CD8-positive, alpha-beta memory T cell (primary cell): ENCODE results near the gene FCSK. TPM values are rescaled to one million over a fixed set of nuclear protein-coding genes. Genes with fewer than 3 reads are reported as not detected.
A peak's percentile ranks its signal among the peaks of the same experiment; 100 is the strongest.

Experiments
- CTCF ChIA-PET: fragments of 350-600 bp; sonication (Branson Sonifier 250); formaldehyde crosslinking; loops from one replicate; lab custom pipeline; 2021; ENCODE audit warnings: antibody characterized with exemption; lab: Charles Lee
- POLR2A ChIA-PET: fragments of 350-600 bp; sonication (Branson Sonifier 250); formaldehyde crosslinking; loops from one replicate; lab custom pipeline; 2021; ENCODE audit warnings: antibody characterized with exemption; lab: Charles Lee
- DNase-seq, 5 donors: peaks; one replicate each; pipeline versions ENCODE4 v3.0.0 to v3.0.0-alpha.2; 2020 to 2022; ENCODE audit warnings: mixed read lengths in 1 of 5
- H3K27ac ChIP-seq: one replicate; pipeline ENCODE4 v1.7.0; 2013; ENCODE audit warnings: low read depth, mild to moderate bottlenecking, low read length, moderate library complexity
- H3K27me3 ChIP-seq: 2 replicates; pipeline ENCODE4 v1.7.0; 2013; ENCODE audit warnings: low read length, mild to moderate bottlenecking; ENCODE audit not compliant: insufficient read depth, poor library complexity, severe bottlenecking
- H3K36me3 ChIP-seq: 2 replicates; pipeline ENCODE4 v1.7.0; 2013; ENCODE audit warnings: mild to moderate bottlenecking, low read length, moderate library complexity; ENCODE audit not compliant: insufficient read depth
- H3K4me1 ChIP-seq: 2 replicates; pipeline ENCODE4 v1.7.0; 2013; ENCODE audit warnings: mild to moderate bottlenecking, low read length, moderate library complexity; ENCODE audit not compliant: insufficient read depth
- H3K4me3 ChIP-seq: 2 replicates; pipeline ENCODE4 v1.7.0; 2013; ENCODE audit warnings: mild to moderate bottlenecking, low read length
- H3K9me3 ChIP-seq: 2 replicates; pipeline ENCODE4 v1.7.0; 2013; ENCODE audit warnings: mild to moderate bottlenecking, low read length
- H3K27ac Mint-ChIP-seq, 8 donors: one replicate each; pipeline ENCODE4 v1.8.0; 2020 to 2021; ENCODE audit warnings: mixed read lengths in 8 of 8, mild to moderate bottlenecking in 6 of 8, inconsistent platforms in 3 of 8, moderate library complexity in 3 of 8
- H3K27me3 Mint-ChIP-seq, 2 donors: one replicate each; pipeline ENCODE4 v1.8.0; 2020 to 2021; ENCODE audit warnings: mixed read lengths in 2 of 2, mild to moderate bottlenecking in 1 of 2, moderate library complexity in 1 of 2
- H3K36me3 Mint-ChIP-seq, 3 donors: one replicate each; pipeline ENCODE4 v1.8.0; 2020 to 2021; ENCODE audit warnings: mixed read lengths in 3 of 3, inconsistent platforms in 1 of 3, mild to moderate bottlenecking in 1 of 3
- H3K4me1 Mint-ChIP-seq, 3 donors: one replicate each; pipeline ENCODE4 v1.8.0; 2020 to 2021; ENCODE audit warnings: mixed read lengths in 3 of 3, inconsistent platforms in 1 of 3, mild to moderate bottlenecking in 1 of 3
- H3K4me3 Mint-ChIP-seq, 7 donors: one replicate each; pipeline ENCODE4 v1.8.0; 2020 to 2021; ENCODE audit warnings: mixed read lengths in 7 of 7, mild to moderate bottlenecking in 6 of 7, moderate library complexity in 4 of 7, inconsistent platforms in 2 of 7
- H3K9me3 Mint-ChIP-seq, 5 donors: one replicate each; pipeline ENCODE4 v1.8.0; 2020 to 2022; ENCODE audit warnings: mixed read lengths in 5 of 5, mild to moderate bottlenecking in 3 of 5, moderate library complexity in 2 of 5, inconsistent platforms in 1 of 5
- polyA plus RNA-seq: library from polyadenylated mRNA; unstranded; fragments of 300-500 nt; fragmentation: Illumina TruSeq; gene quantifications from one replicate; pipeline ENCODE4 v1.2.3, GENCODE V29; 2021
- total RNA-seq, 2 experiments: library from RNA; stranded (reverse); gene quantifications; one replicate each; pipeline ENCODE4 v1.2.3, GENCODE V29; 2021

Gene FCSK
- total and polyA plus RNA-seq, 3 experiments from 2014 or later: 7.8 to 16.9 (median 15.1) TPM

- Histone ChIP-seq H3K27me3 (no peaks in the 10 kb centered on the region), H3K4me1 (peaks cover 37% of the 10 kb centered on the region), H3K9me3 (no peaks in the 10 kb centered on the region), H3K4me3 (peak overlapping the region; percentile 4), H3K27ac (peak overlapping the region; percentile 88), H3K36me3 (peaks cover 3% of the 10 kb centered on the region)
- Mint-ChIP-seq H3K36me3 (peaks cover 0 to 7% (median 3%) of the 10 kb centered on the region in 3 donors), H3K27me3 (no peaks in the 10 kb centered on the region), H3K9me3 (no peaks in the 10 kb centered on the region), H3K4me1 (peaks cover 29 to 52% (median 48%) of the 10 kb centered on the region in 3 donors), H3K4me3 (peak overlapping the region in 1 of 7 donors; percentile 16), H3K27ac (peak overlapping the region in 4 of 8 donors; percentile 36 to 86 (median 55))
- CTCF ChIA-PET: no interaction called here
- no peak for DNase-seq
- POLR2A ChIA-PET: no interaction called here
Observed at GRCh38 chr16:70427786-70428177, 26.6 kb upstream of the FCSK start.

- peaks cover 41% of the 10 kb centered on the region for H3K4me1 ChIP-seq
- Mint-ChIP-seq H3K4me3 (peak overlapping the region in 6 of 7 donors; percentile 3 to 79 (median 39)), H3K36me3 (peaks cover 0 to 8% (median 3%) of the 10 kb centered on the region in 3 donors), H3K4me1 (peaks cover 31 to 55% (median 53%) of the 10 kb centered on the region in 3 donors), H3K27me3 (no peaks in the 10 kb centered on the region), H3K27ac (peak overlapping the region in 7 of 8 donors; percentile 0 to 88 (median 83)), H3K9me3 (no peaks in the 10 kb centered on the region)
- peak overlapping the region; percentile 88 for H3K27ac ChIP-seq
- CTCF ChIA-PET: no interaction called here
- no peaks in the 10 kb centered on the region for H3K9me3 ChIP-seq
- H3K27me3 ChIP-seq: no peaks in the 10 kb centered on the region
- POLR2A ChIA-PET: no interaction called here
- H3K4me3 ChIP-seq: peak overlapping the region; percentile 4
- no peak for DNase-seq
- H3K36me3 ChIP-seq: peaks cover 3% of the 10 kb centered on the region
Observed at GRCh38 chr16:70428178-70428998, 26.0 kb upstream of the FCSK start.

GRCh38 chr16:70429888-70430666 lies 24.3 kb upstream of the FCSK start:
- H3K4me3 Mint-ChIP-seq: peak overlapping the region in 4 of 7 donors; percentile 15 to 79 (median 69)
- H3K9me3 ChIP-seq: no peaks in the 10 kb centered on the region
- ChIA-PET CTCF (no interaction called here), POLR2A (no interaction called here)
- peaks cover 36 to 72% (median 70%) of the 10 kb centered on the region in 3 donors for H3K4me1 Mint-ChIP-seq
- peaks cover 3% of the 10 kb centered on the region for H3K36me3 ChIP-seq
- H3K27me3 Mint-ChIP-seq: no peaks in the 10 kb centered on the region
- no peak for DNase-seq
- peak overlapping the region; percentile 71 to 98 (median 88) for H3K27ac Mint-ChIP-seq
- peak overlapping the region; percentile 44 for H3K4me3 ChIP-seq
- peaks cover 52% of the 10 kb centered on the region for H3K4me1 ChIP-seq
- no peaks in the 10 kb centered on the region for H3K9me3 Mint-ChIP-seq
- no peaks in the 10 kb centered on the region for H3K27me3 ChIP-seq
- H3K36me3 Mint-ChIP-seq: peaks cover 0 to 14% (median 3%) of the 10 kb centered on the region in 3 donors
- peak overlapping the region; percentile 71 for H3K27ac ChIP-seq

- Histone ChIP-seq H3K4me3 (peak overlapping the region; percentile 44), H3K4me1 (peaks cover 52% of the 10 kb centered on the region), H3K9me3 (no peaks in the 10 kb centered on the region), H3K36me3 (peaks cover 3% of the 10 kb centered on the region), H3K27me3 (no peaks in the 10 kb centered on the region), H3K27ac (peak overlapping the region; percentile 86)
- POLR2A ChIA-PET: no interaction called here
- Mint-ChIP-seq H3K4me3 (peak overlapping the region; percentile 48 to 79 (median 61)), H3K4me1 (peaks cover 36 to 74% (median 70%) of the 10 kb centered on the region in 3 donors), H3K9me3 (no peaks in the 10 kb centered on the region), H3K27me3 (no peaks in the 10 kb centered on the region), H3K27ac (peak overlapping the region; percentile 80 to 98 (median 90)), H3K36me3 (peaks cover 0 to 13% (median 3%) of the 10 kb centered on the region in 3 donors)
- peak; percentile 29 to 67 (median 49) for DNase-seq
- CTCF ChIA-PET: interaction anchor here (0.7 kb wide), 1 partner anchor 21 kb away, joined by 3 read pairs; no protein-coding TSS in a partner anchor
Observed at GRCh38 chr16:70430667-70431536, 23.5 kb upstream of the FCSK start.

GRCh38 chr16:70432356-70432722 lies 22.1 kb upstream of the FCSK start:
- CTCF ChIA-PET: no interaction called here
- H3K9me3 Mint-ChIP-seq: no peaks in the 10 kb centered on the region
- POLR2A ChIA-PET: no interaction called here
- peaks cover 0 to 15% (median 3%) of the 10 kb centered on the region in 3 donors for H3K36me3 Mint-ChIP-seq
- peaks cover 3% of the 10 kb centered on the region for H3K36me3 ChIP-seq
- H3K27ac Mint-ChIP-seq: peak overlapping the region in 2 of 8 donors; percentile 27 to 29
- no peak overlapping the region for H3K4me3 ChIP-seq
- peak overlapping the region; percentile 62 for H3K27ac ChIP-seq
- peak overlapping the region in 1 of 7 donors; percentile 81 for H3K4me3 Mint-ChIP-seq
- peaks cover 64% of the 10 kb centered on the region for H3K4me1 ChIP-seq
- no peaks in the 10 kb centered on the region for H3K27me3 ChIP-seq
- no peaks in the 10 kb centered on the region for H3K27me3 Mint-ChIP-seq
- peaks cover 44 to 85% (median 77%) of the 10 kb centered on the region in 3 donors for H3K4me1 Mint-ChIP-seq
- DNase-seq: no peak
- no peaks in the 10 kb centered on the region for H3K9me3 ChIP-seq

GRCh38 chr16:70432723-70433457 lies 21.5 kb upstream of the FCSK start:
- H3K4me3 Mint-ChIP-seq: peak overlapping the region in 2 of 7 donors; percentile 1 to 81
- CTCF ChIA-PET: no interaction called here

More at GRCh38 chr16:70432723-70433457, 21.5 kb upstream of the FCSK start:
- peak overlapping the region; percentile 62 for H3K27ac ChIP-seq
- Mint-ChIP-seq H3K9me3 (no peaks in the 10 kb centered on the region), H3K36me3 (peaks cover 0 to 15% (median 0%) of the 10 kb centered on the region in 3 donors), H3K27ac (peak overlapping the region in 5 of 8 donors; percentile 32 to 81 (median 73)), H3K27me3 (no peaks in the 10 kb centered on the region), H3K4me1 (peaks cover 46 to 85% (median 77%) of the 10 kb centered on the region in 3 donors)
- POLR2A ChIA-PET: interaction anchor here (0.6 kb wide), 1 partner anchor 82 kb away, joined by 4 read pairs; no protein-coding TSS in a partner anchor
- H3K4me3 ChIP-seq: no peak overlapping the region
- H3K9me3 ChIP-seq: no peaks in the 10 kb centered on the region
- DNase-seq: no peak
- H3K27me3 ChIP-seq: no peaks in the 10 kb centered on the region
- H3K36me3 ChIP-seq: peaks cover 3% of the 10 kb centered on the region
- H3K4me1 ChIP-seq: peaks cover 67% of the 10 kb centered on the region
